ENCODE measurements around the gene CEBPB.
"Not testable (repeated sequence)": the region's sequence is repeated elsewhere in the genome, so short reads cannot be mapped to it uniquely, and the experiment has no call there.

CEBPB gene

GRCh38 chr20:50191065-50191543 lies 474 bp downstream of the CEBPB start:
- no peak for DNase-seq
- in situ Hi-C loops (cut with MboI; ENCODE audit: low pct_unique_long_range_greater_than_20kb, low sequenced_read_pairs): no loop called here

DNA sequence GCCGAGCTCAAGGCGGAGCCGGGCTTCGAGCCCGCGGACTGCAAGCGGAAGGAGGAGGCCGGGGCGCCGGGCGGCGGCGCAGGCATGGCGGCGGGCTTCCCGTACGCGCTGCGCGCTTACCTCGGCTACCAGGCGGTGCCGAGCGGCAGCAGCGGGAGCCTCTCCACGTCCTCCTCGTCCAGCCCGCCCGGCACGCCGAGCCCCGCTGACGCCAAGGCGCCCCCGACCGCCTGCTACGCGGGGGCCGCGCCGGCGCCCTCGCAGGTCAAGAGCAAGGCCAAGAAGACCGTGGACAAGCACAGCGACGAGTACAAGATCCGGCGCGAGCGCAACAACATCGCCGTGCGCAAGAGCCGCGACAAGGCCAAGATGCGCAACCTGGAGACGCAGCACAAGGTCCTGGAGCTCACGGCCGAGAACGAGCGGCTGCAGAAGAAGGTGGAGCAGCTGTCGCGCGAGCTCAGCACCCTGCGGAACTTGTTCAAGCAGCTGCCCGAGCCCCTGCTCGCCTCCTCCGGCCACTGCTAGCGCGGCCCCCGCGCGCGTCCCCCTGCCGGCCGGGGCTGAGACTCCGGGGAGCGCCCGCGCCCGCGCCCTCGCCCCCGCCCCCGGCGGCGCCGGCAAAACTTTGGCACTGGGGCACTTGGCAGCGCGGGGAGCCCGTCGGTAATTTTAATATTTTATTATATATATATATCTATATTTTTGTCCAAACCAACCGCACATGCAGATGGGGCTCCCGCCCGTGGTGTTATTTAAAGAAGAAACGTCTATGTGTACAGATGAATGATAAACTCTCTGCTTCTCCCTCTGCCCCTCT lies 1.1 kb downstream of the CEBPB start:
- in situ Hi-C loops (cut with MboI; ENCODE audit: low pct_unique_long_range_greater_than_20kb, low sequenced_read_pairs): no loop called here
- DNase-seq: peak; percentile 66

- peak; percentile 83 for DNase-seq
- in situ Hi-C loops (cut with MboI; ENCODE audit: low pct_unique_long_range_greater_than_20kb, low sequenced_read_pairs): no loop called here
Observed at GRCh38 chr20:50192364-50193198, 2.0 kb downstream of the CEBPB start.

DNA sequence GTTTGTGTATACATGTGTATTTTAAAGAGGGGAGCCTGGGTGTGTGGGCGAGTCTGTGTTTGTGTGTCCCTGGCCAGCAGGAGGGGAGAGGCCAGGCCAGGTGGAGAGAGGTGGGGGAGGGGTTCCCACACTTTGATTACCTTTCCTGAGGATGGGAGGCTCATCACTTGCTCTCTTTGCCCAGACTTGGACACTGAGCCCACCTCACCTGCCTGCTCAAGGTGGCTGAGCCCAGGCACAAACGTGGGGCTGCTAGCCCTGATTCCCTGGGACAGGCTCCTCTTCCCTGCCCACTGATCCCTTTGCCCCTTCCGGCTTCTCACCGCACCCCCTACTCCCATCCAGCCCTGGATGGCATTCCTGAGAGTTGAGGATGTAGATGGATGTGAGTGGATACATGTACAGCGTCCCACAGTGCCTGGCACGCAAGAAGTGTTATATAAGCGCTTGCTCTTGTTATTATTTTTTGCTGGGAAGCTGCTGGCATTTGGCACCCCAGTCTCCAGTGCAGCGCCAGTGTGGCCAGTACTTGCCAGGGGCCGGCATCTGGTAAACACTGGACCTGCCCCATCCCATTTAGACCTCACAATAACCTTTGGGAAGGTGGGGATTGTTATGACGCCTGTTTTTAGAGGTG lies 2.7 kb downstream of the CEBPB start:
- no peak for DNase-seq
- in situ Hi-C loops (cut with MboI; ENCODE audit: low pct_unique_long_range_greater_than_20kb, low sequenced_read_pairs): no loop called here

GRCh38 chr20:50193836-50194421 lies 3.3 kb downstream of the CEBPB start:
- in situ Hi-C loops (cut with MboI; ENCODE audit: low pct_unique_long_range_greater_than_20kb, low sequenced_read_pairs): no loop called here
- no peak for DNase-seq

DNA sequence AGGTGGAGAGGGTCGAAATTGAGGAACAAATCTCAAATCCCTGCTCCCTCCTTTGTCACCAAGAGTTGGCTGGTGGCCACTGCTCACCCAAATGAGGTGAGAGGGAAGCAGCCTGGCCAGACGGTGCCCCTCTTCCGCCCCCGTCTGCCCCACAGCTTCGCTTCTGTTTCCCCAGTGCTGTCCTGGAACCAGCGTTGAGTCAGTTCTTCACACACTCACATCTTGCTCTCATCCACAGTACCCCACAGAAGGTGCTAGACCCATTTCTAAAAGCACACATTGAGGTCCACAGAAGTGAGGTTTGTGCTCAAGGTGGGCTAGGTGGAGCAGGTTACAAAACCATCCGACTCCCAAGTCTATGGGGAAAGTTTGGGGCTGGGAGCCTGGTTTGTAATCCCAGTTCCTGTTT lies 3.8 kb downstream of the CEBPB start:
- in situ Hi-C loops (cut with MboI; ENCODE audit: low pct_unique_long_range_greater_than_20kb, low sequenced_read_pairs): no loop called here
- DNase-seq: no peak

- DNase-seq: no peak
- in situ Hi-C loops (cut with MboI; ENCODE audit: low pct_unique_long_range_greater_than_20kb, low sequenced_read_pairs): no loop called here
Observed at GRCh38 chr20:50194831-50195523, 4.3 kb downstream of the CEBPB start.

DNA sequence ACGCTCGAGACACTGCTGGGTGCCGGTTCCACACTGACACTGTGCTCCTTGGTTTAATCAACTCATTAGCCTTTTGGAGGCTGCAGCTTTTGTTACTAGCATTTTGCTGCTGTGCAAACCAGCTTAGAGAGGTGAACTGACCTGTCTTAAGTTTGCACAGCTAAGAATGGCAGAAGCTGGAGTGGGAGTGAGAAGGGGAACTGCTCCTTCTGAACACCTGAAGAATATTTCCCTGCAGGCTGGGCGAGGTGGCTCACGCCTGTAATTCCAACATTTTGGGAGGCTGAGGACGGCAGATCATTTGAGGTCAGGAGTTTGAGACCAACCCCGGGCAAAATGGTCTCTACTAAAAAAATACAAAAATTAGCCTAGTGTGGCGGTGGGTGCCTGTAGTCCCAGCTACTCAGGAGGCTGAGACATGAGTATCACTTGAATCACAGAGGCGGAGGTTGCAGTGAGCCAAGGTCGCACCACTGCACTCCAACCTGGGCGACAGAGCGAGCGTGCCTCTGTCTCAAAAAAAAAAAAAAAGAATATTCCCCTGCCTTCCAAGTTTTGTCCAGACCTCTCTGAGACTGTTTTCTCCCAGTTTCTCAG lies 5.0 kb downstream of the CEBPB start:
- no peak for DNase-seq
- in situ Hi-C loops (cut with MboI; ENCODE audit: low pct_unique_long_range_greater_than_20kb, low sequenced_read_pairs): no loop called here

- DNase-seq: no peak
- in situ Hi-C loops (cut with MboI; ENCODE audit: low pct_unique_long_range_greater_than_20kb, low sequenced_read_pairs): no loop called here
Observed at GRCh38 chr20:50196248-50196647, 5.6 kb downstream of the CEBPB start.

GRCh38 chr20:50196896-50197295 lies 6.3 kb downstream of the CEBPB start:
- in situ Hi-C loops (cut with MboI; ENCODE audit: low pct_unique_long_range_greater_than_20kb, low sequenced_read_pairs): no loop called here
- DNase-seq: no peak

- no peak for DNase-seq
- in situ Hi-C loops (cut with MboI; ENCODE audit: low pct_unique_long_range_greater_than_20kb, low sequenced_read_pairs): no loop called here
Observed at GRCh38 chr20:50197463-50198179, 7.0 kb downstream of the CEBPB start.

GRCh38 chr20:50198180-50198666 lies 7.6 kb downstream of the CEBPB start:
- DNase-seq: no peak
- in situ Hi-C loops (cut with MboI; ENCODE audit: low pct_unique_long_range_greater_than_20kb, low sequenced_read_pairs): no loop called here

- in situ Hi-C loops (cut with MboI; ENCODE audit: low pct_unique_long_range_greater_than_20kb, low sequenced_read_pairs): no loop called here
- no peak for DNase-seq
Observed at GRCh38 chr20:50198716-50199115, 8.1 kb downstream of the CEBPB start.

GRCh38 chr20:50199703-50200102 lies 9.1 kb downstream of the CEBPB start:
- DNase-seq: no peak
- in situ Hi-C loops (cut with MboI; ENCODE audit: low pct_unique_long_range_greater_than_20kb, low sequenced_read_pairs): no loop called here

DNA sequence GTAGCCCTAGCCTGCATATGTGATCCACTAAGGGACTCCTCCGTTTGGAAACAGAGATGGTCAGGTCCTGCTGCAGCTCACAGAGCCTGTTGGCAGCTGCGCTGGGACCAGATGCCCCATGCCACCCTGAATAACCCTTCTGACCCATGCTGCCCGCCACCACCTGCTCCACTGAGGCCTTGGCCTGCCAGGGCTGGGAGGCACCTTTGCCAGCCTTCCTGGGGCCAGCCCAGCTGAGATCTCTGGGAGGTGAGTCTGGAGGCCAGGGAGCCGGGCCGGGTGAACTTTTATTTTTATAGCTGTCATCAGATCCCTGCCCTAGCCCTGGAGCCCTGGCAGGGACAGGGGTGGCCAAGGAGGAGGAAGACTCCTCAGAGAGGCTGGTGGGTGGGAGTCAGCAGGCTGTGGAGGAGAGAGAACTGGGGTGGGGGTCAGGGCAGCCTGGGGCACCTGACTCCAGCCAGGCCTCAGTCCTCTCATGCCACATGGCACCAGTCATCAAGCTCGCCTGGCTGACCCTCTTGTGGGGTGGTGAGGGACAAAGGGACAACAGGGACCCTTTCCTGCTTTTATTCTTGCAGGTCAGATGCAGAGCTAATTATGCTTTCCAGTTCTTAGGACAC lies 10.0 kb downstream of the CEBPB start:
- DNase-seq: no peak
- in situ Hi-C loops (cut with MboI; ENCODE audit: low pct_unique_long_range_greater_than_20kb, low sequenced_read_pairs): no loop called here

DNA sequence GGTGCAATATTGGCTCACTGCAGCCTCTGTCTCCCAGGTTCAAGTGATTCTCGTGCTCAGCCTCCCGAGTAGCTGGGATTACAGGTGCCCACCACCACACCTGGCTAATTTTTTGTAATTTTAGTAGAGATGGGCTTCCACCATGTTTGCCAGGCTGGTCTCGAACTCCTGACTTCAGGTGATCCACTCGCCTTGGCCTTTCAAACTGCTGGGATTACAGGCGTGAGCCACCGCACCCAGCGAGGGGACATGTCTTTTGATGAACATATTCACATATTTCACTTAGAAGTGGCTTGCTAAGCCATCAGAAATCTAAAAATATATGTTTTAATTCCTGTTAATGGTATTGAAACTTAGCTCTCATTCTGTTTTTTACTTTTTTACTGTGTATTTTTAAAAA lies 11.1 kb downstream of the CEBPB start:
- in situ Hi-C loops (cut with MboI; ENCODE audit: low pct_unique_long_range_greater_than_20kb, low sequenced_read_pairs); DNase-seq: not testable (repeated sequence)

DNA sequence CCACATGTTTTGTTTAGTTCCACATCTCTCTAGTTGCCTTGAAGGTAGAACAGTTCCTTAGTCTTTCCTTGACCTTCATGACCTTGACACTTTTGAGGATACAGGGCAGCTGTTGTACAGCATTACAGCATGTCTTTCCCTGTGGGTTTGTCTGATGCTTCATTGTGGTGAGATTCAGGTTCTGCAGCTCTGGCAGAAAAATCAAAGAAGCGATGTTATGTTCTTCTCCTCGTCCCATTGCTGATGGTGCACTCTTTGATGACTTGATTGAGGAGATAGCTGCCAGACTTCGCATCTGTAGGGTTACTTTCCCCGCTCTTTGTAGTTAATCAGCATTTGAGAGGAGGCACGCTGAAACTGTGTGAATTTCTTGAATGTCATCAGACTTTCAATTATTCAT lies 12.0 kb downstream of the CEBPB start:
- DNase-seq: no peak
- in situ Hi-C loops (cut with MboI; ENCODE audit: low pct_unique_long_range_greater_than_20kb, low sequenced_read_pairs): no loop called here

All from KBM-7 (cell line).